Prostate gland (tissue), 2 donors: ENCODE results near the gene COL4A2. TPM values are rescaled to one million over a fixed set of nuclear protein-coding genes. Genes with fewer than 3 reads are reported as not detected.
A peak's percentile ranks its signal among the peaks of the same experiment; 100 is the strongest.

Experiments
- DNase-seq: peaks from one replicate; pipeline ENCODE4 v3.0.0-alpha.2; 2019; ENCODE audit warnings: low spot score
- H3K27ac ChIP-seq, 2 donors: fragments of 200-600 bp; sonication (generic); 2 replicates each; pipeline ENCODE4 v1.5.1; 2017 to 2019
- H3K27me3 ChIP-seq: fragments of 200-600 bp; sonication (generic); replicated peaks from 2 replicates; pipeline ENCODE4 v1.5.1; 2019; ENCODE audit not compliant: insufficient read depth
- H3K36me3 ChIP-seq, 2 donors: fragments of 200-600 bp; sonication (generic); 1 replicate in 1 of 2; 2 replicates in 1 of 2; pipeline versions ENCODE4 v1.5.1 to v1.8.1; 2017 to 2019
- H3K4me1 ChIP-seq: fragments of 200-600 bp; sonication (generic); replicated peaks from 2 replicates; pipeline ENCODE4 v1.5.1; 2019
- H3K4me3 ChIP-seq, 2 donors: fragments of 200-600 bp; sonication (generic); 2 replicates each; pipeline ENCODE4 v1.5.1; 2017 to 2019
- H3K9me3 ChIP-seq: fragments of 200-600 bp; sonication (generic); 2 replicates; pipeline ENCODE4 v1.5.1; 2017
- CTCF ChIP-seq, 4 experiments: fragments of 200-600 bp in 2 of 4; fragments of 450-650 bp in 2 of 4; sonication (generic) in 2 of 4; IDR thresholded peaks; 1 replicate in 3 of 4; 2 replicates in 1 of 4; pipeline ENCODE4 v1.5.1; 2016 to 2019; ENCODE audit warnings: antibody characterized with exemption in 4 of 4, mild to moderate bottlenecking in 2 of 4, moderate library complexity in 2 of 4
- POLR2A ChIP-seq: fragments of 450-650 bp; IDR thresholded peaks from one replicate; pipeline ENCODE4 v1.6.1; 2016; ENCODE audit warnings: antibody characterized with exemption, mild to moderate bottlenecking
- POLR2AphosphoS5 ChIP-seq: sonication (generic); formaldehyde crosslinking; IDR thresholded peaks from one replicate; pipeline ENCODE4 v1.6.1; 2017; ENCODE audit warnings: antibody characterized with exemption
- WGBS: methylation state at CpG from one replicate; pipeline ENCODE4 v1.1.5; 2018; 5-methylcytosine and 5-hydroxymethylcytosine counted together
- intact Hi-C: fragments of 100-400 bp; cut with DNase I; formaldehyde crosslinking; loops from one replicate; pipeline ENCODE4 v1.14.2; 2022
- total RNA-seq, 2 donors: library from RNA; depleted of rRNA; stranded (reverse); fragments of >200 nt; gene quantifications; one replicate each; pipeline ENCODE4 v1.1.0, GENCODE V29; 2016

The COL4A2 gene
- total RNA-seq, 2 donors from 2014 or later: 82.8 to 193 TPM

DNA sequence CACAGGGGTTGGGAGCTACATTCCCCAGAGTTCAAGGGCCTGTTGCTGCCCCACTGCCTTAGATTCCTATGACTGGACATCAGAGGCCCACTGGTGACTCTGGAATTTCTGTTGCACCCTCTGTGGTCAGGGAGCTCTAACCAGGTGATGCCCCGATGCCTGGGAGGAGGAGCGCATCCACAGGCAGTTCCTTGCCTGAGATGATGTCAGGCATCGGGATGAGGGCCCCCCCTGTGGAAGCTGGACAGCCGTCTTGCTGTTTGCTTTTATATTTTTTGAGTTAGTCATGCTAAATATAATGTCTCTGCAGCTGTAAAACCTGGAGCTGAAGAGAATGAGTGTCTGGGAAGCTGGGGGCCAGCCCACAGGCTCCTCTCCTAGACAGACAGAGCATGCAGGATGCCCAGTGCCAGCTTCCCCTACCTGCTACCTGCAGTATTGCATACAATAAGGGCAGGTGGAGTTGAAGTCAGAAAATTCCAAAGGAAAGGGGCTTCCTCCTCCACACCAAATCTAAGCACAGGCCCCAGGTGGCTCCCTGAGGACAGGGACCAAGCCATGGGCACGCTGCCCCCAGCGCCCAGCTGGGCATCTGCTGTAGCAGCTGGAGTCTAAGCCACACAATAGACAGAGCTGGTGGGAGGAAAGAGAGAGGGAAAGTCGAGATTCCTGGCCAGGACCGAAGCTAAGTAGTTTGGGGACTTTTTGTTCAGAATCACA is 16.2 kb downstream of the COL4A2 start:
- Histone ChIP-seq H3K4me3 (no peak overlapping the region), H3K9me3 (no peaks in the 10 kb centered on the region), H3K27ac (no peak overlapping the region), H3K36me3 (no peaks in the 10 kb centered on the region), H3K27me3 (no peaks in the 10 kb centered on the region), H3K4me1 (no peaks in the 10 kb centered on the region)
- DNase-seq: no peak
- 60% methylated on average over 8 of the region's 8 CpGs for WGBS
- TF ChIP-seq CTCF (IDR thresholded peaks at IDR 0.05) (no peak), POLR2A (no peak), POLR2AphosphoS5 (no peak)
- intact Hi-C loops: no loop called here

DNA sequence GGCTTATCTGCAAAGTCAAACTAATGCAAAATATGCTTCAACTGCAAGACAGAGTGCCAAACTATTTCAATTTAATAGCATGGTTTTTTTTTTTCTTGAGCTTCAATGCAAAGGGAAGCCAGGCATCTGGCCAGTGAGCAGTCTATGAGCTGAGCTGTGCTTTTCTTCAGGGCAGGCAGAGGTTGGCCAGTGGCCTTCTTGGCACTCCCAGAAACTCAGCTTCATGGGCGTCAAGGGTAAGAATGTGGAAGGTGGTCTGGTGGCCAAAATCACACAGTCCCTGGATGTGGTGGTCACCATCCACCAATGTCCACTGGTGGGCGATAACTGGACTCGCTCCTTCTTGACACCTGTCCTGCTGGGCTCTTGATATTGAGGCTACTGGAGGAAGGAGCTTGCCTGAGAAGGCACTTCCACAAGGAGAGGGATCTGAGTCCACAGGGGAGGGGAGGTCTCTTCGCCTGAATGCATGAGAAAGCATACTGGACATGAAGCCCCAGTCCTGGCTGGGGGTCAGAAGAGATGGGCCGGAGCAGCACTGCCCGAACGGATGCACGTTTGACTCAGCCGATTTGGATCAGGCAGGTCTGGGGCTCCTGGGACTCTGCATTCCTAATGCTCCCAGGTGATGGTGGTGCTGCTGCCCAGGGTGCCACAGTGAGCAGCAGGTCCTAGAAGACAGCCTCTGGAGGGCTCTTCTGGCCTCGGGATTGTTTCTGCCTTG is 17.1 kb downstream of the COL4A2 start:
- WGBS: 76% methylated on average over 10 of the region's 10 CpGs
- Histone ChIP-seq H3K4me3 (no peak overlapping the region), H3K27ac (no peak overlapping the region), H3K36me3 (no peaks in the 10 kb centered on the region), H3K9me3 (no peaks in the 10 kb centered on the region), H3K4me1 (no peaks in the 10 kb centered on the region), H3K27me3 (no peaks in the 10 kb centered on the region)
- intact Hi-C loops: no loop called here
- DNase-seq: no peak
- TF ChIP-seq POLR2A: no peak
- no peak for TF ChIP-seq CTCF (IDR thresholded peaks at IDR 0.05)
- no peak for TF ChIP-seq POLR2AphosphoS5

DNA sequence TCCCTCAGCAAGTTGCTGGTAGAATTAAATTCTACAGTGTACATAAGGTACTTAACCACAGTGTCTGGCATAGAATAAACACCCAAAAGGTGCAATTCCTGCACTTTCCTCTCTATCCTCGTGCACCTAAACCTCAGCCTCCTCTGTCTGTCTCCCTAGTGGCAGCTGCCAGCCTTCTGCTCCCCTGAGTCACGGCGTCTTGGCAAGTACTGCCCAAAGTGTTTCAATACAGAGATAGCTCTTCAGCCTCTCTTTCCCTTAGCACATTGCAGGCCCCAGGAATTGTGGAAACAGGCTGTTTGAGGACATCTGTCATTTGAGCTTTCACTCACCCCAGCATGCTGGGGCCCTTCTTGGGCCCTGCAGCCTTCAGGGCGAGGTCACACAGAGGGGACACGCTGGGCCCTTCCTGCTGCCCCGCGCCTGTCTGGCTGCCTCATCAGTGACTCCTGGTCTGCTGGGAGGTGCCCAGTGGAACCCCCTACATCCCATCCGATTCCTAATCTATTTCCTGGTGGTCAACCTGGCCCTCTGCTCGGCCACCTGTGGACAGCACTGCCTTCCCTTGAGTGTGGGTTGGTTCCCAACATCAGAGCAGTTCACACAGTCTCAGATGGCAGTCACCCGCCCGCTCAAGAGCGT is 19.3 kb downstream of the COL4A2 start:
- DNase-seq: no peak
- TF ChIP-seq POLR2A (no peak), CTCF (IDR thresholded peaks at IDR 0.05) (no peak), POLR2AphosphoS5 (no peak)
- intact Hi-C loops: no loop called here
- H3K9me3 ChIP-seq: no peaks in the 10 kb centered on the region
- H3K4me1 ChIP-seq: no peaks in the 10 kb centered on the region
- peak overlapping the region in 1 of 2 donors; percentile 16 for H3K27ac ChIP-seq
- H3K36me3 ChIP-seq: no peaks in the 10 kb centered on the region
- H3K4me3 ChIP-seq: no peak overlapping the region
- WGBS: 88% methylated on average over 12 of the region's 12 CpGs
- no peaks in the 10 kb centered on the region for H3K27me3 ChIP-seq

DNA sequence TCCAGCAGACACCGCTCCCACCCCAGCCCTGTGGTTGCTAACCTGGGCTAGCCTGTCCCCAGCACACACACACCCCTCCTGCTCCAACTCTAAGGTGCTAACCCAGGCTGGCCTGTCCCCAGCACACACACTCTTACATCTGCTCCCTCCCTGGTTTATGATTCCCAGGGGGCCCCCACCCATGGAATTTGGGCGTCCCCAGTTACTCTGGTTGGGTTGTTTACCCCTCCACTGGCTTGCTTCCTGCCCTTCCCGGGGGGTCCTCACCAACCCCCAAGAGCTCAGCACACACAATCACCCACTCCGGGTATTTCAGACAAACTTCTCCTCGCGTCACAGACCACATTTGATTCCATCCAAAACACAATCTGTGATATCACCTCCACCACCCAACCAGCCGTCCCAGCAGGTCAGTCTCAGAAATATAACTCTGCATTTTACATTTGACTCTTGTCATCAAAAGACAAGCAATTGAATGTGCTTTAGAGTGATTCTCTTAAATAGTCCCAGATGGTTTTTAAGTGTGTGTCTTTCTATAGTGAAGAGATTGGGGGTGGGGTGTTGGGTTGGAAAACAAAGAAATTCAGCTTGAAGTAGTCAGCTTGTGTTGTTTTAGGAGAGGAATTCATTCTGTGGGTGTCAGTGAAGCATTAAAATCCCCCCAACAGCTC is 20.1 kb downstream of the COL4A2 start:
- no peaks in the 10 kb centered on the region for H3K36me3 ChIP-seq
- WGBS: 54% methylated on average over 7 of the region's 7 CpGs
- DNase-seq: no peak
- no peak overlapping the region for H3K4me3 ChIP-seq
- H3K4me1 ChIP-seq: no peaks in the 10 kb centered on the region
- no peak for TF ChIP-seq POLR2AphosphoS5
- no peak for TF ChIP-seq POLR2A
- TF ChIP-seq CTCF (IDR thresholded peaks at IDR 0.05): no peak
- no peaks in the 10 kb centered on the region for H3K9me3 ChIP-seq
- intact Hi-C loops: no loop called here
- H3K27me3 ChIP-seq: no peaks in the 10 kb centered on the region
- peak overlapping the region; percentile 16 to 47 for H3K27ac ChIP-seq
